ENCODE measurements around the gene SLC4A1. TPM values are rescaled to one million over a fixed set of nuclear protein-coding genes. Genes with fewer than 3 reads are reported as not detected.

SLC4A1 gene
- total and polyA plus RNA-seq, 3 donors from 2014 or later, result 0.12 to 0.71 (median 0.37) TPM

GRCh38 chr17:44198721-44199552 lies 69.0 kb downstream of the SLC4A1 start:
- TF ChIP-seq, protein P1, sequence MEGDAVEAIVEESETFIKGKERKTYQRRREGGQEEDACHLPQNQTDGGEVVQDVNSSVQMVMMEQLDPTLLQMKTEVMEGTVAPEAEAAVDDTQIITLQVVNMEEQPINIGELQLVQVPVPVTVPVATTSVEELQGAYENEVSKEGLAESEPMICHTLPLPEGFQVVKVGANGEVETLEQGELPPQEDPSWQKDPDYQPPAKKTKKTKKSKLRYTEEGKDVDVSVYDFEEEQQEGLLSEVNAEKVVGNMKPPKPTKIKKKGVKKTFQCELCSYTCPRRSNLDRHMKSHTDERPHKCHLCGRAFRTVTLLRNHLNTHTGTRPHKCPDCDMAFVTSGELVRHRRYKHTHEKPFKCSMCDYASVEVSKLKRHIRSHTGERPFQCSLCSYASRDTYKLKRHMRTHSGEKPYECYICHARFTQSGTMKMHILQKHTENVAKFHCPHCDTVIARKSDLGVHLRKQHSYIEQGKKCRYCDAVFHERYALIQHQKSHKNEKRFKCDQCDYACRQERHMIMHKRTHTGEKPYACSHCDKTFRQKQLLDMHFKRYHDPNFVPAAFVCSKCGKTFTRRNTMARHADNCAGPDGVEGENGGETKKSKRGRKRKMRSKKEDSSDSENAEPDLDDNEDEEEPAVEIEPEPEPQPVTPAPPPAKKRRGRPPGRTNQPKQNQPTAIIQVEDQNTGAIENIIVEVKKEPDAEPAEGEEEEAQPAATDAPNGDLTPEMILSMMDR (IDR thresholded peaks at IDR 0.05), result no peak
- no peak for TF ChIP-seq POLR2A (IDR thresholded peaks at IDR 0.05)
- intact Hi-C loops (cut with DNase I; ENCODE audit: low total_unique reads), result no loop called here
- peaks cover 16% of the 10 kb centered on the region for H3K4me1 ChIP-seq
- DNase-seq, result peak; percentile 58
- H3K36me3 ChIP-seq (ENCODE audit: low read depth, missing control alignments), result no peaks in the 10 kb centered on the region
- H3K9me3 ChIP-seq, result no peaks in the 10 kb centered on the region
- H3K27ac ChIP-seq, result peak overlapping the region; percentile 97 to 100
- no peaks in the 10 kb centered on the region for H3K27me3 ChIP-seq
- peak overlapping the region; percentile 94 to 100 for H3K4me3 ChIP-seq
- WGBS, 2 donors, result 1% methylated on average over 38 of the region's 68 CpGs; no CpG with 5 or more reads in 1 of the 2 donors

Small RNAs within 50 kb of the gene (microRNA-seq; reads per million reads assigned to microRNA genes)
- 0 reads per million in 2 donors for gene MIR6782 (ENCODE audit: borderline number of aligned reads in 2 of 2, borderline replicate concordance in 1 of 2)

Small RNAs within 50 kb of the gene (small RNA-seq; reads per million reads assigned to genes)
- gene MIR6782 (0 reads per million in 2 donors), gene RF00012 (0 reads per million in 2 donors), gene RN7SL507P (0 reads per million in 2 donors), gene RNU6-453P (0 reads per million in 2 donors)

Other genes with a start within 250 kb of the SLC4A1 start
- gene LSM12, start 201.5 kb downstream of the SLC4A1 start, total RNA-seq, result 10 to 100 TPM; 52.7 to 74.4 TPM
- 57.6 TPM for gene LSM12, start 201.5 kb downstream of the SLC4A1 start, polyA plus RNA-seq (ENCODE audit: insufficient read depth, low read depth, low replicate concordance)
- 10 to 100 TPM; 58.0 to 85.5 TPM for gene G6PC3, start 197.4 kb downstream of the SLC4A1 start, total RNA-seq
- gene G6PC3, start 197.4 kb downstream of the SLC4A1 start, polyA plus RNA-seq (ENCODE audit: insufficient read depth, low read depth, low replicate concordance), result 109 TPM
- gene HDAC5, start 144.5 kb downstream of the SLC4A1 start, total RNA-seq, result 100 to 1,000 TPM in 1 of 2 donors, 10 to 100 TPM in 1; 94.1 to 141 TPM
- gene HDAC5, start 144.5 kb downstream of the SLC4A1 start, polyA plus RNA-seq (ENCODE audit: insufficient read depth, low read depth, low replicate concordance), result 43.3 TPM
- 10 to 100 TPM; 20.0 to 20.2 TPM for gene HROB, start 126.2 kb downstream of the SLC4A1 start, total RNA-seq
- 22.7 TPM for gene HROB, start 126.2 kb downstream of the SLC4A1 start, polyA plus RNA-seq (ENCODE audit: insufficient read depth, low read depth, low replicate concordance)
- 1 to 10 TPM; 2.5 to 5.7 TPM for gene ASB16, start 97.4 kb downstream of the SLC4A1 start, total RNA-seq
- 0.86 TPM for gene ASB16, start 97.4 kb downstream of the SLC4A1 start, polyA plus RNA-seq (ENCODE audit: insufficient read depth, low read depth, low replicate concordance)
- gene TMUB2, start 81.2 kb downstream of the SLC4A1 start, total RNA-seq, result 10 to 100 TPM; 60.0 to 63.1 TPM
- 76.7 TPM for gene TMUB2, start 81.2 kb downstream of the SLC4A1 start, polyA plus RNA-seq (ENCODE audit: insufficient read depth, low read depth, low replicate concordance)
- 100 to 1,000 TPM; 100 to 101 TPM for gene ATXN7L3, start 68.3 kb downstream of the SLC4A1 start, total RNA-seq
- gene ATXN7L3, start 68.3 kb downstream of the SLC4A1 start, polyA plus RNA-seq (ENCODE audit: insufficient read depth, low read depth, low replicate concordance), result 76.5 TPM
- 10 to 100 TPM; 69.6 to 78.7 TPM for gene UBTF, start 48.5 kb downstream of the SLC4A1 start, total RNA-seq
- gene UBTF, start 48.5 kb downstream of the SLC4A1 start, polyA plus RNA-seq (ENCODE audit: insufficient read depth, low read depth, low replicate concordance), result 54.2 TPM
- 10 to 100 TPM; 14.6 to 53.1 TPM for gene RUNDC3A, start 40.5 kb upstream of the SLC4A1 start, total RNA-seq
- 17.5 TPM for gene RUNDC3A, start 40.5 kb upstream of the SLC4A1 start, polyA plus RNA-seq (ENCODE audit: insufficient read depth, low read depth, low replicate concordance)
- gene SLC25A39, start 56.7 kb upstream of the SLC4A1 start, total RNA-seq, result 100 to 1,000 TPM; 131 to 176 TPM
- 141 TPM for gene SLC25A39, start 56.7 kb upstream of the SLC4A1 start, polyA plus RNA-seq (ENCODE audit: insufficient read depth, low read depth, low replicate concordance)
- gene GRN, start 77.2 kb upstream of the SLC4A1 start, total RNA-seq, result 100 to 1,000 TPM; 263 to 489 TPM
- 161 TPM for gene GRN, start 77.2 kb upstream of the SLC4A1 start, polyA plus RNA-seq (ENCODE audit: insufficient read depth, low read depth, low replicate concordance)
- gene FAM171A2, start 95.7 kb upstream of the SLC4A1 start, total RNA-seq, result 1 to 10 TPM; 2.0 to 3.6 TPM
- 1.3 TPM for gene FAM171A2, start 95.7 kb upstream of the SLC4A1 start, polyA plus RNA-seq (ENCODE audit: insufficient read depth, low read depth, low replicate concordance)
- 1 to 10 TPM; 5.1 to 6.7 TPM for gene ITGA2B, start 121.5 kb upstream of the SLC4A1 start, total RNA-seq
- 6.0 TPM for gene ITGA2B, start 121.5 kb upstream of the SLC4A1 start, polyA plus RNA-seq (ENCODE audit: insufficient read depth, low read depth, low replicate concordance)
- 10 to 100 TPM; 69.2 to 70.0 TPM for gene GPATCH8, start 235.3 kb upstream of the SLC4A1 start, total RNA-seq
- gene GPATCH8, start 235.3 kb upstream of the SLC4A1 start, polyA plus RNA-seq (ENCODE audit: insufficient read depth, low read depth, low replicate concordance), result 32.8 TPM

Data from testis (tissue), 3 donors.